ENCODE results near the gene ZNF219. TPM values are rescaled to one million over a fixed set of nuclear protein-coding genes. Genes with fewer than 3 reads are reported as not detected.

Gene ZNF219
- total RNA-seq, 1 experiment from 2014 or later = 149 TPM

GRCh38 chr14:21075719-21076437 lies 22.6 kb downstream of the ZNF219 start:
- no peak overlapping the region for H3K4me3 Mint-ChIP-seq

More at GRCh38 chr14:21075719-21076437, 22.6 kb downstream of the ZNF219 start:
- no peak for ATAC-seq
- H3K36me3 Mint-ChIP-seq = peaks cover 63% of the 10 kb centered on the region
- CTCF ChIA-PET = interaction anchor here (1.3 kb wide), 1 partner anchor 17 kb away, joined by 4 read pairs; no protein-coding TSS in a partner anchor
- H3K27ac Mint-ChIP-seq = no peak overlapping the region
- POLR2A ChIA-PET = no interaction called here
- H3K9me3 Mint-ChIP-seq = no peaks in the 10 kb centered on the region
- no peaks in the 10 kb centered on the region for H3K27me3 Mint-ChIP-seq (ENCODE audit: low read depth)
- no peak for DNase-seq (ENCODE audit: low spot score)
- TF ChIP-seq ZMAT4 (CRISPR knock-in tag; IDR thresholded peaks at IDR 0.05) (no peak), RELA (CRISPR knock-in tag; IDR thresholded peaks at IDR 0.05; ENCODE audit: borderline replicate concordance) (no peak), NFE2L1 (CRISPR knock-in tag; IDR thresholded peaks at IDR 0.05) (no peak), ERG (CRISPR knock-in tag; IDR thresholded peaks at IDR 0.05) (no peak), PRDM15 (CRISPR knock-in tag; IDR thresholded peaks at IDR 0.05) (no peak), EMX1 (CRISPR knock-in tag; IDR thresholded peaks at IDR 0.05) (no peak), E2F1 (CRISPR knock-in tag; IDR thresholded peaks at IDR 0.05) (no peak), ATF1 (CRISPR knock-in tag; IDR thresholded peaks at IDR 0.05) (no peak), OVOL2 (CRISPR knock-in tag; IDR thresholded peaks at IDR 0.05; ENCODE audit: borderline replicate concordance) (no peak), ZNF512 (CRISPR knock-in tag; IDR thresholded peaks at IDR 0.05; ENCODE audit: borderline replicate concordance) (no peak), ARID4B (CRISPR knock-in tag; IDR thresholded peaks at IDR 0.05; ENCODE audit: borderline replicate concordance) (no peak)
- H3K4me1 Mint-ChIP-seq = peaks cover 17% of the 10 kb centered on the region

Measured in WTC11 (cell line).